Panc1 (cell line): ENCODE results near the gene VARS1. TPM values are rescaled to one million over a fixed set of nuclear protein-coding genes. Genes with fewer than 3 reads are reported as not detected.

Source experiments
- ATAC-seq: fragments of 200-7000 bp; cut with Tn5 transposase; 2 replicates; pipeline ENCODE4 v1.9.1; 2020; ENCODE audit warnings: mild to moderate bottlenecking, moderate library complexity
- BruUV-seq: library from RNA; stranded (reverse); fragments of 400-500 nt; replicated peaks from 2 replicates; lab custom pipeline; 2021; lab: Mats Ljungman, UMichigan
- CTCF ChIA-PET: fragments of 300-600 bp; sonication (Branson Sonifier 250); formaldehyde crosslinking; loops from one replicate; lab custom pipeline; 2022; ENCODE audit warnings: antibody characterized with exemption; lab: Charles Lee
- POLR2A ChIA-PET: fragments of 300-600 bp; sonication (Branson Sonifier 250); formaldehyde crosslinking; loops from one replicate; lab custom pipeline; 2022; ENCODE audit warnings: antibody characterized with exemption; lab: Charles Lee
- DNase-seq: peaks from one replicate; pipeline ENCODE4 v3.0.0-alpha.2; 2010; ENCODE audit warnings: low read depth, low spot score
- H3K27ac ChIP-seq: 2 replicates; pipeline ENCODE4 v1.5.1; 2011; ENCODE audit warnings: mild to moderate bottlenecking, low read length, inconsistent platforms
- H3K27me3 ChIP-seq: fragments of 200-500 bp; sonication (Bioruptor generic); 2 replicates; pipeline ENCODE4 v1.6.0; 2014; ENCODE audit warnings: low read length, inconsistent platforms; ENCODE audit not compliant: control insufficient read depth, insufficient read depth
- H3K36me3 ChIP-seq: fragments of 200-500 bp; sonication (Bioruptor generic); 2 replicates; pipeline ENCODE4 v1.5.1; 2014; ENCODE audit warnings: inconsistent platforms, mild to moderate bottlenecking, low read length, moderate library complexity; ENCODE audit not compliant: control insufficient read depth, insufficient read depth
- H3K4me1 ChIP-seq: 2 replicates; pipeline ENCODE4 v1.5.1; 2011; ENCODE audit warnings: inconsistent platforms, mild to moderate bottlenecking, low read length, moderate library complexity; ENCODE audit not compliant: control insufficient read depth, insufficient read depth
- H3K4me3 ChIP-seq, 2 experiments: 2 replicates each; pipeline ENCODE4 v1.5.1; 2011 to 2012; ENCODE audit warnings: low read depth in 2 of 2, low read length in 2 of 2, mild to moderate bottlenecking in 2 of 2, inconsistent platforms in 1 of 2, moderate library complexity in 1 of 2
- H3K9me3 ChIP-seq: fragments of 200-500 bp; sonication (Bioruptor generic); 2 replicates; pipeline ENCODE4 v1.5.1; 2014; ENCODE audit warnings: low read depth, mild to moderate bottlenecking, inconsistent platforms, low read length, moderate library complexity; ENCODE audit not compliant: control insufficient read depth, insufficient read depth
- POLR2AphosphoS5 ChIP-seq: IDR thresholded peaks from 2 replicates; pipeline ENCODE4 v1.6.1; 2012; ENCODE audit warnings: mild to moderate bottlenecking, low read depth, low read length, moderate library complexity
- SIN3A ChIP-seq: IDR thresholded peaks from 2 replicates; pipeline ENCODE4 v1.6.1; 2012; ENCODE audit warnings: low read depth, mild to moderate bottlenecking, low read length, moderate library complexity, borderline replicate concordance; ENCODE audit not compliant: insufficient read depth
- TCF7L2 ChIP-seq: IDR thresholded peaks from 2 replicates; pipeline ENCODE4 v1.6.1; 2011; ENCODE audit warnings: mild to moderate bottlenecking, low read depth, low read length, inconsistent platforms
- in situ Hi-C: cut with HindIII; loops from 2 replicates; pipeline ENCODE4 v1.10.0; 2016; ENCODE audit warnings: low sequenced_read_pairs, low pct_unique_long_range_greater_than_20kb
- intact Hi-C: fragments of 100-400 bp; cut with micrococcal nuclease; formaldehyde crosslinking; loops from one replicate; pipeline ENCODE4 v1.10.0; 2022; ENCODE audit not compliant: unreplicated experiment
- total RNA-seq: library from RNA; stranded (reverse); gene quantifications from one replicate; pipeline ENCODE4 v1.2.1, GENCODE V29; 2021; ENCODE audit not compliant: unreplicated experiment
- TF ChIP-seq, protein P1 (sequence below), 2 experiments: IDR thresholded peaks; 2 replicates each; pipeline ENCODE4 v1.6.1; 2011 to 2012; ENCODE audit warnings: low read depth in 2 of 2, control low read depth in 1 of 2, low read length in 1 of 2, mild to moderate bottlenecking in 1 of 2, moderate library complexity in 1 of 2; ENCODE audit not compliant: insufficient read depth in 1 of 2

Gene VARS1
- total RNA-seq, 1 experiment from 2014 or later, result 229 TPM

DNA sequence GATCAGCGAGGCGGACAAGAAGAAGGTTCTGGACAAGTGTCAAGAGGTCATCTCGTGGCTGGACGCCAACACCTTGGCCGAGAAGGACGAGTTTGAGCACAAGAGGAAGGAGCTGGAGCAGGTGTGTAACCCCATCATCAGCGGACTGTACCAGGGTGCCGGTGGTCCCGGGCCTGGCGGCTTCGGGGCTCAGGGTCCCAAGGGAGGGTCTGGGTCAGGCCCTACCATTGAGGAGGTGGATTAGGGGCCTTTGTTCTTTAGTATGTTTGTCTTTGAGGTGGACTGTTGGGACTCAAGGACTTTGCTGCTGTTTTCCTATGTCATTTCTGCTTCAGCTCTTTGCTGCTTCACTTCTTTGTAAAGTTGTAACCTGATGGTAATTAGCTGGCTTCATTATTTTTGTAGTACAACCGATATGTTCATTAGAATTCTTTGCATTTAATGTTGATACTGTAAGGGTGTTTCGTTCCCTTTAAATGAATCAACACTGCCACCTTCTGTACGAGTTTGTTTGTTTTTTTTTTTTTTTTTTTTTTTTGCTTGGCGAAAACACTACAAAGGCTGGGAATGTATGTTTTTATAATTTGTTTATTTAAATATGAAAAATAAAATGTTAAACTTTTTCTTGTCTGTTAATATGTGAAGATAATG is 34.2 kb upstream of the VARS1 start:
- no peaks in the 10 kb centered on the region for H3K27me3 ChIP-seq
- TF ChIP-seq POLR2AphosphoS5, result no peak
- ATAC-seq (no peak), DNase-seq (no peak)
- no TSS peak for BruUV-seq
- no peaks in the 10 kb centered on the region for H3K36me3 ChIP-seq
- intact Hi-C loops, result loop anchor here (5.0 to 10.0 kb wide), 3 partner anchors 55 to 147 kb away; partner anchors contain the start of genes CLIC1, LY6G5C and VWA7
- in situ Hi-C loops, result no loop called here
- H3K9me3 ChIP-seq, result no peaks in the 10 kb centered on the region
- CTCF ChIA-PET, result interaction anchor here (0.7 kb wide), 2 partner anchors 14 to 18 kb away, joined by 10 to 13 read pairs; no protein-coding TSS in a partner anchor
- POLR2A ChIA-PET, result interaction anchor here (0.6 to 0.7 kb wide), 3 partner anchors 69 to 91 kb away, joined by 3 to 9 read pairs (median 7); no protein-coding TSS in a partner anchor
- peak overlapping the region; percentile 92 to 93 for H3K4me3 ChIP-seq
- H3K27ac ChIP-seq, result peak overlapping the region; percentile 62
- peaks cover 22% of the 10 kb centered on the region for H3K4me1 ChIP-seq

DNA sequence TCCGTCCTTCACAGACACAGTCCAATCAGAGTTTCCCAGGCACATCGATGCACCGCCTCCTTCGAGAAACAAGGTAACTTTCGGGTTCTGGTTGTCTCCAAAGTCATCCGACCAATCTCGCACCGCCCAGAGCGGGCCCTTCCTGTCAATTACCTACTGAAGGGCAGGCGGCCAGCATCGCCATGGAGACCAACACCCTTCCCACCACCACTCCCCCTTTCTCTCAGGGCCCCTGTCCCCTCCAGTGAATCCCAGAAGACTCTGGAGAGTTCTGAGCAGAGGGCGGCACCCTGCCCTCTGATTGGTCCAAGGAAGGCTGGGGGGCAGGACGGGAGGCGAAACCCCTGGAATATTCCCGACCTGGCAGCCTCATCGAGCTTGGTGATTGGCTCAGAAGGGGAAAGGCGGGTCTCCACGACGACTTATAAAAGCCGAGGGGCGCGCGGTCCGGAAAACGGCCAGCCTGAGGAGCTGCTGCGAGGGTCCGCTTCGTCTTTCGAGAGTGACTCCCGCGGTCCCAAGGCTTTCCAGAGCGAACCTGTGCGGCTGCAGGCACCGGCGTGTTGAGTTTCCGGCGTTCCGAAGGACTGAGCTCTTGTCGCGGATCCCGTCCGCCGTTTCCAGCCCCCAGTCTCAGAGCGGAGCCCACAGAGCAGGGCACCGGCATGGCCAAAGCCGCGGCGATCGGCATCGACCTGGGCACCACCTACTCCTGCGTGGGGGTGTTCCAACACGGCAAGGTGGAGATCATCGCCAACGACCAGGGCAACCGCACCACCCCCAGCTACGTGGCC is 31.9 kb upstream of the VARS1 start, which contains the start of gene HSPA1B:
Gene HSPA1B, plus strand, starts transcription at position 453 of the 794 bp plus-strand sequence. Its CDS starts 213 bp downstream, at position 666.
- in situ Hi-C loops (no loop called here), intact Hi-C loops (loop anchor here (10.0 kb wide), 1 partner anchor 53 kb away; the partner anchor contains the start of gene VWA7)
- ChIA-PET CTCF (interaction anchor here (0.6 kb wide), 1 partner anchor 60 kb away, joined by 3 read pairs; no protein-coding TSS in a partner anchor), POLR2A (interaction anchor here (0.6 to 1.2 kb wide), 9 partner anchors 12 to 1082 kb away, joined by 3 to 8 read pairs (median 3); partner anchors contain the start of genes C6orf47, HSPA1A, HSPA1L and LSM2)
- Histone ChIP-seq H3K9me3 (no peaks in the 10 kb centered on the region), H3K36me3 (no peaks in the 10 kb centered on the region; the same call in 1 of the 2 replicates), H3K27ac (peak within 1 kb of the TSS; percentile 100), H3K27me3 (no peaks in the 10 kb centered on the region), H3K4me3 (peak within 1 kb of the TSS; percentile 55 to 72), H3K4me1 (peaks cover 31% of the 10 kb centered on the region)
- 0 out of 2 replicates have a peak, but pooled peaks have one; percentile 37 for TF ChIP-seq TCF7L2
- TF ChIP-seq POLR2AphosphoS5, result peak; percentile 100
- peak; percentile 83 for TF ChIP-seq SIN3A
- TF ChIP-seq, protein P1, sequence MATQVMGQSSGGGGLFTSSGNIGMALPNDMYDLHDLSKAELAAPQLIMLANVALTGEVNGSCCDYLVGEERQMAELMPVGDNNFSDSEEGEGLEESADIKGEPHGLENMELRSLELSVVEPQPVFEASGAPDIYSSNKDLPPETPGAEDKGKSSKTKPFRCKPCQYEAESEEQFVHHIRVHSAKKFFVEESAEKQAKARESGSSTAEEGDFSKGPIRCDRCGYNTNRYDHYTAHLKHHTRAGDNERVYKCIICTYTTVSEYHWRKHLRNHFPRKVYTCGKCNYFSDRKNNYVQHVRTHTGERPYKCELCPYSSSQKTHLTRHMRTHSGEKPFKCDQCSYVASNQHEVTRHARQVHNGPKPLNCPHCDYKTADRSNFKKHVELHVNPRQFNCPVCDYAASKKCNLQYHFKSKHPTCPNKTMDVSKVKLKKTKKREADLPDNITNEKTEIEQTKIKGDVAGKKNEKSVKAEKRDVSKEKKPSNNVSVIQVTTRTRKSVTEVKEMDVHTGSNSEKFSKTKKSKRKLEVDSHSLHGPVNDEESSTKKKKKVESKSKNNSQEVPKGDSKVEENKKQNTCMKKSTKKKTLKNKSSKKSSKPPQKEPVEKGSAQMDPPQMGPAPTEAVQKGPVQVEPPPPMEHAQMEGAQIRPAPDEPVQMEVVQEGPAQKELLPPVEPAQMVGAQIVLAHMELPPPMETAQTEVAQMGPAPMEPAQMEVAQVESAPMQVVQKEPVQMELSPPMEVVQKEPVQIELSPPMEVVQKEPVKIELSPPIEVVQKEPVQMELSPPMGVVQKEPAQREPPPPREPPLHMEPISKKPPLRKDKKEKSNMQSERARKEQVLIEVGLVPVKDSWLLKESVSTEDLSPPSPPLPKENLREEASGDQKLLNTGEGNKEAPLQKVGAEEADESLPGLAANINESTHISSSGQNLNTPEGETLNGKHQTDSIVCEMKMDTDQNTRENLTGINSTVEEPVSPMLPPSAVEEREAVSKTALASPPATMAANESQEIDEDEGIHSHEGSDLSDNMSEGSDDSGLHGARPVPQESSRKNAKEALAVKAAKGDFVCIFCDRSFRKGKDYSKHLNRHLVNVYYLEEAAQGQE (IDR thresholded peaks at IDR 0.05; ENCODE audit: insufficient read depth in 1 of 2, low read depth in 2 of 2, low read length in 1 of 2), result no peak
- no TSS peak for BruUV-seq
- ATAC-seq (peak; percentile 92), DNase-seq (peak; percentile 98)

DNA sequence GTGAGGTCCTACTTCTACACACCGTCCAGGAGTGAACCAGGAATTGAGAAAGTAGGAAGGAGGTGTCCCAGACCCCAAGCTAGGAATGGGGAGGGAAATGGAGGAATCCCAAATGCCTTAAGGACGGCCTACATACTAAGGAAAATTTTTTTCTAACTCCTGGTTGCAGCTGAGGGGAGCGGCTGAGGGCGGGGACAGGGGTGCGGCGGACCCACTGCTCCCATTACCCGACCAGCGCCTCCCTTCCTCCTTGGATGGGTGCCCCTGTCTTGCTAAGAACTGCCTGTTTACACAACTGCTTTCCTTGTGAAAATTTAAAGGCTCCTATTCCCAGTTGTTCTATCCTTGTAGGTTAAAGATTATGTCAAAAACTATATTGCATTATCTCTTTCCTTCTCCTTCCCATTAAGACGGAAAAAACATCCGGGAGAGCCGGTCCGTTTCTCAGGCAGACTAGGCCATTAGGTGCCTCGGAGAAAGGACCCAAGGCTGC is 31.3 kb upstream of the VARS1 start:
- ATAC-seq, result peak; percentile 61
- Histone ChIP-seq H3K9me3 (no peaks in the 10 kb centered on the region), H3K27me3 (no peaks in the 10 kb centered on the region), H3K27ac (peak overlapping the region; percentile 100), H3K36me3 (no peaks in the 10 kb centered on the region; the same call in 1 of the 2 replicates), H3K4me1 (peaks cover 29% of the 10 kb centered on the region), H3K4me3 (peak overlapping the region; percentile 55 to 65)
- TF ChIP-seq, protein P1 (IDR thresholded peaks at IDR 0.05; ENCODE audit: insufficient read depth in 1 of 2, low read depth in 2 of 2, low read length in 1 of 2), result no peak
- TF ChIP-seq SIN3A, result 0 out of 2 replicates have a peak, but pooled peaks have one; percentile 32
- TF ChIP-seq POLR2AphosphoS5, result peak; percentile 33; the same call in 1 of the 2 replicates
- TF ChIP-seq TCF7L2, result no peak
- no peak for DNase-seq
- ChIA-PET CTCF (no interaction called here), POLR2A (interaction anchor here (0.6 to 1.2 kb wide), 11 partner anchors 12 to 1151 kb away, joined by 3 to 8 read pairs (median 5); partner anchors contain the start of genes C6orf47, HSPA1A, HSPA1L and LSM2)
- in situ Hi-C loops, result no loop called here
- no TSS peak for BruUV-seq
- intact Hi-C loops, result loop anchor here (10.0 kb wide), 1 partner anchor 52 kb away; the partner anchor contains the start of gene VWA7
